ENCODE measurements around the gene COL18A1. TPM values are rescaled to one million over a fixed set of nuclear protein-coding genes. Genes with fewer than 3 reads are reported as not detected.

The COL18A1 gene
- total and polyA plus RNA-seq, 9 of the 15 experiments (the other 6 are each of a cell fraction or from before 2014, with no cell fraction given): 0.14 to 16.4 (median 2.0) TPM

- no peak for TF ChIP-seq ADNP (tag; IDR thresholded peaks at IDR 0.05)
- TF ChIP-seq, protein P1, sequence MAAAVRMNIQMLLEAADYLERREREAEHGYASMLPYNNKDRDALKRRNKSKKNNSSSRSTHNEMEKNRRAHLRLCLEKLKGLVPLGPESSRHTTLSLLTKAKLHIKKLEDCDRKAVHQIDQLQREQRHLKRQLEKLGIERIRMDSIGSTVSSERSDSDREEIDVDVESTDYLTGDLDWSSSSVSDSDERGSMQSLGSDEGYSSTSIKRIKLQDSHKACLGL (CRISPR knock-in tag; IDR thresholded peaks at IDR 0.05; ENCODE audit: borderline replicate concordance, poor library complexity, severe bottlenecking): no peak
- TF ChIP-seq ZNF699 (CRISPR knock-in tag; IDR thresholded peaks at IDR 0.05; ENCODE audit: insufficient replicate concordance): peak; percentile 45
- TF ChIP-seq HCFC1 (IDR thresholded peaks at IDR 0.05; ENCODE audit: low read depth, low read length): 0 out of 2 replicates have a peak, but pooled peaks have one; percentile 1
- TF ChIP-seq, protein P2, sequence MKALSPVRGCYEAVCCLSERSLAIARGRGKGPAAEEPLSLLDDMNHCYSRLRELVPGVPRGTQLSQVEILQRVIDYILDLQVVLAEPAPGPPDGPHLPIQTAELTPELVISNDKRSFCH (CRISPR knock-in tag; IDR thresholded peaks at IDR 0.05): no peak
- TF ChIP-seq, protein P2 (tag; IDR thresholded peaks at IDR 0.05): 0 out of 2 replicates have a peak, but pooled peaks have one; percentile 72
- no peak for TF ChIP-seq GTF2E2 (tag; IDR thresholded peaks at IDR 0.05)
- TF ChIP-seq CEBPB (tag; IDR thresholded peaks at IDR 0.05): no peak
- TF ChIP-seq, protein P3, sequence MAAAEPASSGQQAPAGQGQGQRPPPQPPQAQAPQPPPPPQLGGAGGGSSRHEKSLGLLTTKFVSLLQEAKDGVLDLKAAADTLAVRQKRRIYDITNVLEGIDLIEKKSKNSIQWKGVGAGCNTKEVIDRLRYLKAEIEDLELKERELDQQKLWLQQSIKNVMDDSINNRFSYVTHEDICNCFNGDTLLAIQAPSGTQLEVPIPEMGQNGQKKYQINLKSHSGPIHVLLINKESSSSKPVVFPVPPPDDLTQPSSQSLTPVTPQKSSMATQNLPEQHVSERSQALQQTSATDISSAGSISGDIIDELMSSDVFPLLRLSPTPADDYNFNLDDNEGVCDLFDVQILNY (CRISPR knock-in tag; IDR thresholded peaks at IDR 0.05): no peak
- TF ChIP-seq, protein P4, sequence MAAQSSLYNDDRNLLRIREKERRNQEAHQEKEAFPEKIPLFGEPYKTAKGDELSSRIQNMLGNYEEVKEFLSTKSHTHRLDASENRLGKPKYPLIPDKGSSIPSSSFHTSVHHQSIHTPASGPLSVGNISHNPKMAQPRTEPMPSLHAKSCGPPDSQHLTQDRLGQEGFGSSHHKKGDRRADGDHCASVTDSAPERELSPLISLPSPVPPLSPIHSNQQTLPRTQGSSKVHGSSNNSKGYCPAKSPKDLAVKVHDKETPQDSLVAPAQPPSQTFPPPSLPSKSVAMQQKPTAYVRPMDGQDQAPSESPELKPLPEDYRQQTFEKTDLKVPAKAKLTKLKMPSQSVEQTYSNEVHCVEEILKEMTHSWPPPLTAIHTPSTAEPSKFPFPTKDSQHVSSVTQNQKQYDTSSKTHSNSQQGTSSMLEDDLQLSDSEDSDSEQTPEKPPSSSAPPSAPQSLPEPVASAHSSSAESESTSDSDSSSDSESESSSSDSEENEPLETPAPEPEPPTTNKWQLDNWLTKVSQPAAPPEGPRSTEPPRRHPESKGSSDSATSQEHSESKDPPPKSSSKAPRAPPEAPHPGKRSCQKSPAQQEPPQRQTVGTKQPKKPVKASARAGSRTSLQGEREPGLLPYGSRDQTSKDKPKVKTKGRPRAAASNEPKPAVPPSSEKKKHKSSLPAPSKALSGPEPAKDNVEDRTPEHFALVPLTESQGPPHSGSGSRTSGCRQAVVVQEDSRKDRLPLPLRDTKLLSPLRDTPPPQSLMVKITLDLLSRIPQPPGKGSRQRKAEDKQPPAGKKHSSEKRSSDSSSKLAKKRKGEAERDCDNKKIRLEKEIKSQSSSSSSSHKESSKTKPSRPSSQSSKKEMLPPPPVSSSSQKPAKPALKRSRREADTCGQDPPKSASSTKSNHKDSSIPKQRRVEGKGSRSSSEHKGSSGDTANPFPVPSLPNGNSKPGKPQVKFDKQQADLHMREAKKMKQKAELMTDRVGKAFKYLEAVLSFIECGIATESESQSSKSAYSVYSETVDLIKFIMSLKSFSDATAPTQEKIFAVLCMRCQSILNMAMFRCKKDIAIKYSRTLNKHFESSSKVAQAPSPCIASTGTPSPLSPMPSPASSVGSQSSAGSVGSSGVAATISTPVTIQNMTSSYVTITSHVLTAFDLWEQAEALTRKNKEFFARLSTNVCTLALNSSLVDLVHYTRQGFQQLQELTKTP (IDR thresholded peaks at IDR 0.05; ENCODE audit: low read depth in 1 of 2, partially characterized antibody in 2 of 2): no peak
- peak; percentile 95 for TF ChIP-seq SMARCE1 (IDR thresholded peaks at IDR 0.05)
- peak; percentile 33; the same call in 1 of the 2 replicates for TF ChIP-seq CBFA2T2 (conservative IDR thresholded peaks at IDR 0.05)
- TF ChIP-seq U2AF1 (optimal IDR thresholded peaks at IDR 0.05; ENCODE audit: low read depth, low read length): no peak
- TF ChIP-seq, protein P5, sequence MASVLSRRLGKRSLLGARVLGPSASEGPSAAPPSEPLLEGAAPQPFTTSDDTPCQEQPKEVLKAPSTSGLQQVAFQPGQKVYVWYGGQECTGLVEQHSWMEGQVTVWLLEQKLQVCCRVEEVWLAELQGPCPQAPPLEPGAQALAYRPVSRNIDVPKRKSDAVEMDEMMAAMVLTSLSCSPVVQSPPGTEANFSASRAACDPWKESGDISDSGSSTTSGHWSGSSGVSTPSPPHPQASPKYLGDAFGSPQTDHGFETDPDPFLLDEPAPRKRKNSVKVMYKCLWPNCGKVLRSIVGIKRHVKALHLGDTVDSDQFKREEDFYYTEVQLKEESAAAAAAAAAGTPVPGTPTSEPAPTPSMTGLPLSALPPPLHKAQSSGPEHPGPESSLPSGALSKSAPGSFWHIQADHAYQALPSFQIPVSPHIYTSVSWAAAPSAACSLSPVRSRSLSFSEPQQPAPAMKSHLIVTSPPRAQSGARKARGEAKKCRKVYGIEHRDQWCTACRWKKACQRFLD (CRISPR knock-in tag; IDR thresholded peaks at IDR 0.05): peak; percentile 55; the same call in 1 of the 2 replicates
- TF ChIP-seq NCOA1 (IDR thresholded peaks at IDR 0.05; ENCODE audit: low read depth): no peak
- no peak for TF ChIP-seq CXXC5 (CRISPR knock-in tag; IDR thresholded peaks at IDR 0.05)
- no peak; the same call in 1 of the 2 replicates for TF ChIP-seq GABPB1 (CRISPR knock-in tag; IDR thresholded peaks at IDR 0.05)
- no peak for TF ChIP-seq BRF1 (IDR thresholded peaks at IDR 0.05; ENCODE audit: borderline replicate concordance, extremely low read depth, insufficient read length)
- TF ChIP-seq RUNX1 (IDR thresholded peaks at IDR 0.05; ENCODE audit: low read depth): no peak
- TF ChIP-seq ARID1B (IDR thresholded peaks at IDR 0.05): peak; percentile 89
- no peak for TF ChIP-seq ZNF263 (CRISPR knock-in tag; IDR thresholded peaks at IDR 0.05; ENCODE audit: borderline replicate concordance)
Measured at GRCh38 chr21:45363921-45364467, 41.0 kb upstream of the COL18A1 start (continued).
